ENCODE data around the gene ARL1. TPM values are rescaled to one million over a fixed set of nuclear protein-coding genes. Genes with fewer than 3 reads are reported as not detected.

The ARL1 gene
- total and polyA plus RNA-seq, 9 of the 15 experiments (the other 6 are each of a cell fraction or from before 2014, with no cell fraction given): 53.0 to 127 (median 68.6) TPM

GRCh38 chr12:101455685-101456084, 48.1 kb upstream of the ARL1 start:
- H3K4me3 ChIP-seq: no peak overlapping the region
- no peak for FAIRE-seq
- H3K4me1 ChIP-seq (replicated peaks in 1 of 2; ENCODE audit: control insufficient read depth in 2 of 2, insufficient read depth in 2 of 2, low read length in 2 of 2): 0 out of 5 replicates have a peak, but pooled peaks cover 0 to 2% of the 10 kb centered on the region in 2 experiments
- 0% methylated on average over 4 of the region's 4 CpGs for WGBS (ENCODE audit: insufficient coverage, low coverage, missing lambda C conversion rate)
- ChIA-PET POLR2A (no interaction called here), CTCF (ENCODE audit: low intra/inter-chr PET ratio) (no interaction called here)
- intact Hi-C loops (cut with micrococcal nuclease): no loop called here
- in situ Hi-C loops (cut with MboI): no loop called here
- no peak overlapping the region for H2AFZ ChIP-seq (ENCODE audit: low read depth, low read length)
- H3K27ac ChIP-seq (ENCODE audit: extremely low read depth, low read depth, low read length): no peak overlapping the region
- H4K20me1 ChIP-seq (replicated peaks; ENCODE audit: control insufficient read depth, insufficient read depth, low read length): no peaks in the 10 kb centered on the region
- no peaks in the 10 kb centered on the region for H3K36me3 ChIP-seq (ENCODE audit: control insufficient read depth, insufficient read depth, low read length)
- no peak overlapping the region for H3K4me2 ChIP-seq (ENCODE audit: insufficient read depth, low read length)
- no peaks in the 10 kb centered on the region for H3K79me2 ChIP-seq (ENCODE audit: control insufficient read depth, insufficient read depth, low read length)
- BruUV-seq (replicated peaks): no TSS peak
- peaks cover 0 to 9% of the 10 kb centered on the region in 2 experiments; a peak in 2 of 5 replicates for H3K27me3 ChIP-seq (ENCODE audit: control insufficient read depth in 2 of 2, insufficient read depth in 2 of 2, low read length in 2 of 2)
- DNase-seq (ENCODE audit: extremely low read depth in 1 of 4, low spot score in 3 of 4): no peak
- ATAC-seq: no peak
- no peaks in the 10 kb centered on the region for H3K9me3 ChIP-seq (replicated peaks; ENCODE audit: control insufficient read depth, insufficient read depth, low read depth, low read length)
- H3K9ac ChIP-seq (ENCODE audit: insufficient read depth in 1 of 2, low read depth in 2 of 2, low read length in 2 of 2): no peak overlapping the region
- no peaks in the 10 kb centered on the region for H3K9me1 ChIP-seq (ENCODE audit: control insufficient read depth, insufficient read depth, low read length)
- TF ChIP-seq TAF1 (IDR thresholded peaks at IDR 0.05; ENCODE audit: control insufficient read depth, extremely low read depth, insufficient read depth, low read length, severe bottlenecking): no peak
- TF ChIP-seq ATF3 (IDR thresholded peaks at IDR 0.05): no peak
- TF ChIP-seq ATF3 (CRISPR knock-in tag; conservative IDR thresholded peaks at IDR 0.05): no peak
- no peak for TF ChIP-seq FOXK1 (CRISPR knock-in tag; IDR thresholded peaks at IDR 0.05; ENCODE audit: borderline replicate concordance)
- TF ChIP-seq ZBTB26 (CRISPR knock-in tag; IDR thresholded peaks at IDR 0.05): no peak
- no peak for TF ChIP-seq NCOA2 (IDR thresholded peaks at IDR 0.05; ENCODE audit: partially characterized antibody in 2 of 2)
- TF ChIP-seq ZFP1 (CRISPR knock-in tag; IDR thresholded peaks at IDR 0.05): no peak
- TF ChIP-seq ZNF274 (IDR thresholded peaks at IDR 0.05; ENCODE audit: borderline replicate concordance, low read depth, low read length): no peak
- no peak for TF ChIP-seq ZNF224 (CRISPR knock-in tag; IDR thresholded peaks at IDR 0.05)
- TF ChIP-seq YY1 (IDR thresholded peaks at IDR 0.05; ENCODE audit: borderline replicate concordance in 1 of 3, control insufficient read depth in 1 of 3, extremely low read depth in 1 of 3, insufficient read depth in 3 of 3, insufficient read length in 1 of 3, insufficient replicate concordance in 2 of 3, low read depth in 1 of 3, low read length in 2 of 3): no peak
- no peak for TF ChIP-seq HDGF (IDR thresholded peaks at IDR 0.05)
- no peak for TF ChIP-seq CLOCK (CRISPR knock-in tag; IDR thresholded peaks at IDR 0.05; ENCODE audit: borderline replicate concordance)
- no peak for TF ChIP-seq HLTF (IDR thresholded peaks at IDR 0.05)
- TF ChIP-seq ZNF280B (CRISPR knock-in tag; IDR thresholded peaks at IDR 0.05): no peak
- no peak for TF ChIP-seq ZBTB12 (CRISPR knock-in tag; IDR thresholded peaks at IDR 0.05)

All from K562 (cell line).